ENCODE results near the gene CADM2. TPM values are rescaled to one million over a fixed set of nuclear protein-coding genes. Genes with fewer than 3 reads are reported as not detected.
"Not testable (repeated sequence)": the region's sequence is repeated elsewhere in the genome, so short reads cannot be mapped to it uniquely, and the experiment has no call there.

Gene CADM2
- total RNA-seq, 2 donors from 2014 or later = 0.27 to 11.7 TPM

GRCh38 chr3:85102781-85103180 is 144.0 kb downstream of the CADM2 start:
- Histone ChIP-seq H3K27me3 (replicated peaks; ENCODE audit: insufficient read depth) (no peaks in the 10 kb centered on the region), H3K9me3 (no peaks in the 10 kb centered on the region), H3K4me3 (no peak overlapping the region), H3K27ac (no peak overlapping the region), H3K4me1 (replicated peaks) (no peaks in the 10 kb centered on the region), H3K36me3 (no peaks in the 10 kb centered on the region)
- 33% methylated on average over 1 of the region's 1 CpG for WGBS
- no peak for DNase-seq (ENCODE audit: low spot score)
- TF ChIP-seq POLR2AphosphoS5 (IDR thresholded peaks at IDR 0.05) (no peak), CTCF (IDR thresholded peaks at IDR 0.05) (no peak), POLR2A (IDR thresholded peaks at IDR 0.05) (no peak)
- intact Hi-C loops (cut with DNase I) = no loop called here

- no peaks in the 10 kb centered on the region for H3K4me1 ChIP-seq (replicated peaks)
- 54% methylated on average over 2 of the region's 2 CpGs for WGBS
- H3K4me3 ChIP-seq = no peak overlapping the region
- no peak for DNase-seq (ENCODE audit: low spot score)
- no peak overlapping the region for H3K27ac ChIP-seq
- intact Hi-C loops (cut with DNase I) = no loop called here
- no peaks in the 10 kb centered on the region for H3K36me3 ChIP-seq
- no peak for TF ChIP-seq CTCF (IDR thresholded peaks at IDR 0.05)
- TF ChIP-seq POLR2AphosphoS5 (IDR thresholded peaks at IDR 0.05) = no peak
- TF ChIP-seq POLR2A (IDR thresholded peaks at IDR 0.05) = no peak
- no peaks in the 10 kb centered on the region for H3K27me3 ChIP-seq (replicated peaks; ENCODE audit: insufficient read depth)
- no peaks in the 10 kb centered on the region for H3K9me3 ChIP-seq
These were observed 151.6 kb downstream of the CADM2 start for GRCh38 chr3:85110393-85110792.

GRCh38 chr3:85120879-85121278 is 162.1 kb downstream of the CADM2 start:
- Histone ChIP-seq H3K36me3 (no peaks in the 10 kb centered on the region), H3K27ac (no peak overlapping the region), H3K27me3 (replicated peaks; ENCODE audit: insufficient read depth) (no peaks in the 10 kb centered on the region), H3K4me1 (replicated peaks) (no peaks in the 10 kb centered on the region), H3K9me3 (no peaks in the 10 kb centered on the region), H3K4me3 (no peak overlapping the region)
- 89% methylated on average over 2 of the region's 2 CpGs for WGBS
- DNase-seq (ENCODE audit: low spot score) = no peak
- no peak for TF ChIP-seq POLR2AphosphoS5 (IDR thresholded peaks at IDR 0.05)
- TF ChIP-seq POLR2A (IDR thresholded peaks at IDR 0.05) = no peak
- no peak for TF ChIP-seq CTCF (IDR thresholded peaks at IDR 0.05)
- intact Hi-C loops (cut with DNase I) = no loop called here

GRCh38 chr3:85132864-85133263 is 174.1 kb downstream of the CADM2 start:
- H3K4me3 ChIP-seq; H3K4me1 ChIP-seq (replicated peaks); H3K36me3 ChIP-seq; H3K27me3 ChIP-seq (replicated peaks; ENCODE audit: insufficient read depth); H3K27ac ChIP-seq; DNase-seq (ENCODE audit: low spot score); intact Hi-C loops (cut with DNase I); H3K9me3 ChIP-seq: not testable (repeated sequence)
- 94% methylated on average over 13 of the region's 13 CpGs for WGBS

- H3K4me1 ChIP-seq (replicated peaks); H3K9me3 ChIP-seq; DNase-seq (ENCODE audit: low spot score); H3K36me3 ChIP-seq; H3K4me3 ChIP-seq; H3K27me3 ChIP-seq (replicated peaks; ENCODE audit: insufficient read depth); H3K27ac ChIP-seq; intact Hi-C loops (cut with DNase I): not testable (repeated sequence)
- WGBS = 91% methylated on average over 46 of the region's 57 CpGs
These were observed 175.1 kb downstream of the CADM2 start for GRCh38 chr3:85133691-85134420.

GRCh38 chr3:85142626-85143025 is 183.8 kb downstream of the CADM2 start:
- TF ChIP-seq POLR2AphosphoS5 (IDR thresholded peaks at IDR 0.05) (no peak), POLR2A (IDR thresholded peaks at IDR 0.05) (no peak), CTCF (IDR thresholded peaks at IDR 0.05) (no peak)
- H3K4me1 ChIP-seq (replicated peaks) = no peaks in the 10 kb centered on the region
- no peak overlapping the region for H3K27ac ChIP-seq
- 93% methylated on average over 3 of the region's 3 CpGs for WGBS
- H3K27me3 ChIP-seq (replicated peaks; ENCODE audit: insufficient read depth) = no peaks in the 10 kb centered on the region
- DNase-seq (ENCODE audit: low spot score) = no peak
- intact Hi-C loops (cut with DNase I) = no loop called here
- H3K36me3 ChIP-seq = no peaks in the 10 kb centered on the region
- H3K9me3 ChIP-seq = no peaks in the 10 kb centered on the region
- no peak overlapping the region for H3K4me3 ChIP-seq

All from prostate gland (tissue), 2 donors.